GM19043 (cell line): ENCODE measurements around the gene GPR3.
"Not testable (repeated sequence)": the region's sequence is repeated elsewhere in the genome, so short reads cannot be mapped to it uniquely, and the experiment has no call there.

ENCODE experiments used
- ATAC-seq: cut with Tn5 transposase; IDR thresholded peaks from one replicate; pipeline ENCODE4 v1.9.1; 2021; ENCODE audit warnings: low read depth; ENCODE audit not compliant: unreplicated experiment

GPR3 gene

DNA sequence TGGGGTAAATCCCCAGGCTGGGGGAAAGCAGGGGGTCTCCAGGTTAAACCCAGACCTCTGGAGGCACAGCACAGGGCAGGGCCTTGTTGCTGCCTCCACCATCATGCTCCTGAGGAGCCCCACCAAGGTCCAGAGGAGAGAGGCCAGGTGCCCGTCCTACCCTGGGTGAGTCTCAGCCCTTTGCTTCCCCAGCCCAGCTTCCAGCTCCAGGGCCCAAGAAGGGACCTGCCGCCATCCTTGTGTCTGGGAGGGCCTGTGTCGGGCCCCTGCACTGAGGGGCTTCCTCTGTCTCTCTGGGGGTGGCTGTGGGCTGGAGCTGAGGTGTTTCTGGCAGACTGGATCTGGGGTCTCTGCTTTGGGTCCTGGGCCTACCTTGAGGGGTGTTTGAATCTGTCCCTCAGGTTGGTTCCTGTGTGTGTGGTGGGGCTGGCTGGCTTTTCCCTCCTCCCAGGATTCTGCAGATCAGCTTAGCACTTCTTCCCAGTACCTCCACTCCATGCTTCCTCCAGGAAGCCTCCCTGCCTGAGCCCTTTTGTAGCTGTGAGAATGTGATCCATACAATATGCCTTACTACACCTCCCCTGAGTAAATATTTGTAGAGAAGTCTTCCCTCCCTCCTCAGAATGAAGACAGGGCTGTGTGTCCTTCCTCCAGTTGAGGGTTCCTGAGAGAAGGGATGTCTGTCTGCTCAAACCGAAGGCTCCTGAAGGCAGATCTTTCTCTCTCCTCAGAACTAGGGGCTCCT, 6.2 kb downstream of the GPR3 start:
- ATAC-seq = no peak

DNA sequence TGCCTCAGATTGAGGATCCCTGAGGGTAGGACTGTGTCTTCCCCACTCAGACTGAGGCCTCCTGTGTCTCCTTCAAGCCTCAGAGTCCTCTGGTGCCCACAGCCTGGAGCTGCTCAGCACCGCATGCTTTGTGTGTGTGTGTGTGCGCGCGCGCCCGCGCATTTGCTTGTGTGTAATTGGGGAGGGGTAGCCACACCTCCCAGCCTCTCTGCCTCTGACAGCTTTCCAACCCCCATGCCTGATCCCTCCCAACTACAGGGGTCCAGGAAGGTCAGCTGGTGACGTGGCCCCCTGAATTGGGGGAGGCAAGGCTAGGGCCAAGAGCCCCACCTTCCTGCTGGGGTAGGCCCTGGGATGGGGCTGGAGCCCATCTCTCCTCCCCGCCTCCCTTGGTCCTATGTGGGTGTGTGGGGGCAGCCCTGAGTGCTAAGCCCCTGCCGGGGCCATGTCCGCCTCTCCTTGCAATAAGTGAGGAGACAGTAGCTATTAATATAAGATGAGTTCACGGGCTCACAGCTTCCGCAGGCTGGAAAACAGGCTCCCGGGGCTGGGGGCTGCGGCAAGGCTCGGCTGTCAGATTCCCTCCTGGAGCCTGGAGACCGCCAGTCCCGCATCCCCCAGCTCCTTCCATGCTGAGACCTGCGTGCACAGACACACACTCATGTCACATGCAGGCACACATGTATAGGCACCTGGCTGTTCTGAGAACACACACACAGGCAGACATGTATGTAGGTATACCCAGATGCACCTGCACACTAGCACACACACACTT, 7.0 kb downstream of the GPR3 start:
- ATAC-seq = no peak

DNA sequence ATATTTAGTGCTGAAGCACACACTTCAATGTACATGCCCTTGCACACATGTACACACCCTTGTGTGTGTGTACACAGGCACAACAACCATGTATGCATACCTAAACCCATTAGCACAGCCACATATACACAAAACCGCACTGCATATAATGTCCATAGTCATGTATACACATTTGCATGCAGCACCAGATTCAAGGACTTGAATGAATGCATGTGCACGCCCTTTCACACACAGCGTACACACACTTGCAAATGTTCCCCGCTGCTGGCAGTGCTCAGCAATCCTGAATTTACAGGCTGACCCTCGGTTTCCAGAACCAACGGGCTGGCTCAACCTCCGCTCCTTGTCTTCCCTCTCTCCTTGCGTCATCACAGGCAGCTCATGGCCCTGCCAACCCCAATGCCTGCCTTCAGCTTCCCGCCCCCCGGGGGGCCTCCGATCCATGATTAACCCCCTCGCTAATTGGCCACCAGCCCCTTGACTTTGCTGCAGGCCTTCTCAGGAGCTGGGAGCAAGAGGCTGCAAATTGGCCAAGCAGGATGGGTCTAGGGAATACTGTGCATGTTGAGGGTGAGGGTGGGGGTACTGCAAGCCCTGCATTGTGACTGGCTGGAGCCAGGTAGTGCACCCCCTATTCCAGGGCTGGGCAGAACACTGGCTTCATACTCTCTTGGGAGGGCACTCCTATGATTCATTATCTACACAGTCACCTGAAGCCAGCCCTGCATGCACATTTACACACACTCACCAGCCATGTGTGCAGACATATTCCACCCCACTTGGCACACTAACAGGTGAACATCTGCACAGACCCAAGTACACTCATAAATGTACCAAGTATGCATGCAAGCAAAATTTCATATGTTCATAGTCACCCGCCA, 7.9 kb downstream of the GPR3 start:
- no peak for ATAC-seq

DNA sequence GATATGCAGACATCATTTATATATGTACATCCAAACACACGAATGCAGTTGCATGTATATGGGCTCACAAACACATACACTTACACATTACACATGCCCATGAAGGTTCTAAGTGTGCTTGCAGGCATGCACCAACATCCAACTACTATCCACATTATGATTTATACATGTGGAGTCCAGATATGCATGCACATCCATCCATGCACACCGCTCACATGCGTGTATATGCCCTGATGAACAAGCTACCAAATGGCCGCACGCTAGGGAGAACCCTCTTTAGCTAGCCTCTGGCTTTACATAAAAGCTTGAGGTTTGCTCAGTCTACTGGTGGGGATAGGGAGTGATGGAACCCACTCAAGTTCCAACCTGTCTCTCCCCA, 8.5 kb downstream of the GPR3 start:
- no peak for ATAC-seq

DNA sequence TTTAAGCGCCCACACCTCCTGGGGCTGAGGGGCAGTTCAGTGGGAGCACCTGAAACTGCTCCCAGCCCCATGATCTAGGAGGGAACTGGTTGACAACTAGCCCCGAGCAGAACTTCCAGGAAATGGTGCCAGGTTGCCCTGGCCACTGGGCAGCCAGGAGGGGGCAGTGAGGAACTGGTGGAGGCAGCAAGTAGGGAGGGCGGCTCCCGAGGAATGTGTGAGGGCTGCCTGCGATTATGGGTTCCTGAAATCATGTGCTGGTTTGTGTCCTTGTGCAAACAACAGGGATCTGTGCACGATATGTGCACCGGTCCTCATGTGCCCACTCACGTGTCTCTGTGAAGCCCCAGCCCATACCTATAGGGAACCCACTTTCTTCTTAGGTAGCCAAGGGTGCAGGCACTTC, 9.9 kb downstream of the GPR3 start:
- no peak for ATAC-seq

DNA sequence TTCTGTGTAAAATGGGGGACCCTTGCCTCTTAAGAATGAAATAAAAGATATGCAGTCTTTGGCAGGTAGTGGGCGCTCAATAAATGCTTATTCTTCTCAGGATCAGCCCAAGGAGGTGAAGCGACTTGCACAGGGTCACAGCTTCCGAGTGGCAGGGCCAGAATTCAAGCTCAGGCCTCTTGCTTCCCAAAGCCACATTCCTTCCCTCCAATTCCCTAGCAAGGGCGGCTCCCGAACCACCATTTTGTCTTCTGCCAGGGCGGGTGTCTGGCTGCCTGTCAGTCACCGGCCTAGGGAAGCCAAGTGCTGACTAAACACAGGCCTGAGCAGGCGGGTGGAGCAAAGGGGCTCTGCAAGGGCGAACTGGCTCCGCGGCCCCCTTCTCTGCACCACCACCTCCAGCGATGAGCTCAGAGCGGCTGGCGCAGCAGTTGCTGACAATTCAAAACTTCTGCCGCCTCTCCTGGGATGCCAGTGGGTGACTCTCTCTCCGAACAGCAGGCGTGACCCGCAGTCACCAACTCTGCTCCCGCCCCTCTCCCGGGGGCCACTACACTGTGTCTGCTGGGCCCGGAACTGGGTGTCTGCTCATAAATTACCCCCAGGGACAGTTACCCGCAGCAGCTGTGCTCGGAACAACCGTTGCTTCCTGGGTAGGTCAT, 10.8 kb downstream of the GPR3 start:
- no peak for ATAC-seq

DNA sequence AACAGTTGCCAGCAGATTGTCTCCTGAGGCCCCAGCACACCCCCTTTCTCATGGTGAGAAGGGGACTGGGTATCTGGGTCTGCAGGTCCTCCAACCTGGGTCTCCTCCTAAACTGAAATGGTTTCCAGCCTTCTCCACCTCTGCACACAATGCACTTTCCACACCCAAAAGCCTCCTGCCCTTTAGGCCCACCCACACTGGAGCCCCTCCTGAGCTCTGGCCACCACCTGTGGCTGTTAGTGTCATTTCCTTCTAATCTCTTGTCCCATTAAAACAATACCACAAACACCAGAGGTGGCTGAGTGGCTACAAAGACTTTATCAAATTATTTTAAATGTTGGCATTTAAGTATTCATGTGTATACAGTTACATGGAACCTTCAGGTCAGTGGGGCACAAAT, 11.5 kb downstream of the GPR3 start:
- ATAC-seq = no peak

DNA sequence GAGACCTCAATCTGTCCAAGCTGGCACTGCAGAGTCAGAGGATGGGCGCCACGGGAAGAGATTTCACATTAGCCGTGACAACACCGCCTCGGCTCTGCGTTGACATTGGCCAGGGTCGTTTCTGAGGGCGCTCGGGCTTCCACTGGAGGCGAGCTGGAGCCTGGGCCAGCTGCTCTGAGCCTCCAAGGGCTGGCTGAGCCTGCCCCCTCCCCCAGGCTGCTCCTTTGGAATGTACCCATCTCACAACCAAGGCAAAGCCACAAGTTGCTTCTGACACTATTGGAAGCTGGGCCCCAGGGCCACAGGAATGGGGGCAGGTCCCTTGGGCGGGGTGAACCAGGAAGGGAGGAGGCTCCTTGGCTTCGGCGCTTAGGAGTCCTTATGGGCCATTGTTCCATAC, 12.7 kb downstream of the GPR3 start:
- no peak for ATAC-seq

DNA sequence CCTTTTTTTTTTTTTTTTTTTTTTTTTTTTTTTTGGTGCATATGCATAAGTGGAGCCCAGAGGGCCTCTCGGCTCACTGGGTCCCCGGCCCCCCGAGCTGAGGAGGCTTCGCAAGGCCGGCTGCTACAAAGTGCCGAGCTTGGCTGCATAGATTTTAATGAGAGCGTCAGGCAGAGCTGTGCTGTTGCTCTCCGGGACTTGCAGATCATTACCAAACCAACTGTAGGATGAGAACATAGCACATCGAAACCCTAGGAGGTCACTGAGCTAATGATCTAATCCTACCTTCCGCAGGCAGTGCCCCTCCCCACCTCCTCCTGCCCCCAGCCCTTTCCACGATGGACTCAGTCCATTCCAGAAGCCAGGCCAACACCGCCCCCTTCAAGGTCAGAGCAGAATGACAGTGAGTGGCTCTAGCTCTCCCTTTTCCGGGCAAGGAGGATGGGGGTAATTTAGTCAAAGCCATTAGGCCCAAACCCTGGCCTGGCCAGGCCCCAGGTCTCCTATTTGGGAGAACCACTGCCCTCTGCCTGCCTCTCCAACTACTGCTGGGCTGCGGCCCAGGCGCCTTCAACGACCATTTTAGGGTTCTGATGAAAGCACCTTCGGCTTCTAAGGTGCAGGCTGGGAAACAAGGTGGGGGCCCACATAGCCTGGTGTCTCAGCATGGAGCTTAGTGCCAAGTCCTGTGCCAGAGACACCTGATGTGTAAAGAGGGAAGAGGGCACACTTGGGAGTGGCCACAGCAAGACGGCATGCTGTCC, 13.4 kb downstream of the GPR3 start:
- not testable (repeated sequence) for ATAC-seq

DNA sequence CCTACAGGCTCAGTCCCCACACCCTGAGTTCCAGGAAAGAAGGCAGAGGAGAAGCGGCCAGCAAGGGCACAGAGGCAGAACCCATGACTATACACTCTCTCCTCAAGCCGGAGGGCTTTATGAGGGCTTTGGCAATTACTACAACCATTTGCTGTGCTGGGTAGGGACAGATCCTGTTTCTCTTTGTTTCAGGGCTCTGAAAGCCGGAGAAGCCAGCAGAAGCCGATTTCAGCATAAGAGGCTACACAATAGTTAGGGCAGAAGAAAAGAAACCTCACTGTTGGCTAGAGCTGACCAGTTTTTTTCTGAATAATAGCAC, 13.9 kb downstream of the GPR3 start:
- ATAC-seq = no peak

DNA sequence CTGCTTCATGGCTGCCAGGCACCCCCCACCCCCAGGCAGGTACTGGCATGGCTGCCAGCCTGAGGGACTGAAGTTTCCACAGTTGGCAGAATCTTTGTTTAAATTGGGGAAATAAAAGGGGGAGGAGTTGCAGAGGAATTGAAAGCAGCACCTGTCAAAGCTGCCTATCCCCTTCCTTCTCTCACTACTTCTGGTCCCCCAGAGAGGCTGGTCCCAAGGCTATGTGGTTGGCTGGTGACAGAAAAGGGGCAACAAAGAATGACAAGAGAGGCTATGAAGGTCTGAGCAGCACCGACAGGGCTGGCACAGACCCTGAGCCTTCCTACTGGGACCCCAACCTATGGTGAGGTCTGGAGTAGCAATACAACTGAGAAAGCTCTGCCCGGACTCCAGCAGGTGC, 14.4 kb downstream of the GPR3 start:
- not testable (repeated sequence) for ATAC-seq

DNA sequence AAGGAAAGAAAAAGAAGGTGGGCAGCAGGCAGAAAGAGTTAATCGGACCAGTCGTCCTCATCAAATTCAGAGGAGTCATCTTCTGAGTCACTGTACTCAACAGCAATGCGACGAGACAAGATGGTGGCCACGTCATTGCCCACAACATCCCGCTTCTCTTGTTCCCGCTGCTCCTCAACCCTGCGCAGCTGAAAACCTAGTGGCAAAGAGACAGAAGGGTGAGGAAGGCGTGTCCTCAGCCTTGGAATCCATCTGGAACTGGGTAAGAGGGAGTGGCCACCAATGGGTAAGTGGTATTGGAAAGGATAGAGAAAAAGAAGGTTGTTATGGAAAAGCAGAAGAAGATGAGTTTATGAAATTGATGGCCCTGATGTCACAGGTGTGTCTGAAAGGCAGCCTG, 15.7 kb downstream of the GPR3 start:
- ATAC-seq = no peak

DNA sequence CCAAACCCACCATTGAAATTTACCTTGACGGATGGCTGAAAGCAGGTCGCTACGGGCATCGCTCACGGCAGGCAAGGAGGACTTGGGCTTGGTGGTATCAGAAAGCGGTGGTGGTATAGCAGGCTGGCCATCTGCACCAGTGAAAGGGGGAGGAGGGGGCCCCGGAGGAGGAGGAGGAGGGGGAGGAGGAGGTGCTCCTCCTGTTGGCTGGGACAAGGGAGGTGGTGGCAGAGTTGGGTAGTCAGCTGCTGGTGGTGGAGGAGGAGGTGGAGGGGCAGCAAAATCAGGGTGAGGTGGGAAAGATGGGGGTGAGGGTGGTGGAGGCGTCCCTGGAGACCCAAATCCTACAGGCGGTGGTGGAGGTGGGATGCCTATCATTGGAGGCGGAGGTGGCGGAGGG, 17.2 kb downstream of the GPR3 start:
- no peak for ATAC-seq

DNA sequence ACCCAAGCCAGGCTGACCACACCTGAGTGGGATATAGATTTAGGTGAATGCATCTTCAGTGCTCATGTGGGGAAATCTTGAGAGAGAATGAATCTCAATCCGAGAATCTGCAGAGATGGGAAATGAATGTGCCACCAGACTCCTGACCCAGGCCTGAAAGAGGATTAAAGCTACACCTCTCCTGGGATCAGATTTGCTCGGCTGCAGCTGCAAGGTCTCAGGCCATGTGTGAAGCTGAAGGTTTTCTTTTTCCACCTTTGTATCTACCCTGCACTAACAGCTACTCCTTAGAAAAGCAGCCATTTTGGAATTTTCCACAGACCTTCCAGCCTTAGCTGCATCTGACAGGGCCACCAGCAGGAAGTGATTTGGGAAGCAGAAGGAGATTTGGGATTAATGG, 18.3 kb downstream of the GPR3 start:
- no peak for ATAC-seq

DNA sequence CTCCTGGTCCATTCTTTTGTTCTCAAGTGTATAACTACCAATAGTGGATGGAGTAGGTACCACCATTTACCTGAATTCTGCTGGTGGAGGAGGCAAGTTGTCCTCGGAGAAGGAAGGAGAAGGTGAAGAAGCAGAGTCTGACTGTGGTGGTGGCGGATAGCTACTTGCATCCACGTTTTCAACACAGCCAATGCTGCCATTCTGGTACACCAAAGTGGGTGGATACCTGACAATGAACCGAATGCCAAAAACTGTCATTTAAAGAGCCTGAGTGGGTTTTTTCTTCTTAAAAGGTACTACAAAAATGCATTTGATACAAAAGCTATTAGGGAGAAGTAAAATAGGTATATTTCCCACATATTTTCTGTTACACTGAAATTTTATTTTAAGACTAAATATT, 20.1 kb downstream of the GPR3 start:
- ATAC-seq = no peak

DNA sequence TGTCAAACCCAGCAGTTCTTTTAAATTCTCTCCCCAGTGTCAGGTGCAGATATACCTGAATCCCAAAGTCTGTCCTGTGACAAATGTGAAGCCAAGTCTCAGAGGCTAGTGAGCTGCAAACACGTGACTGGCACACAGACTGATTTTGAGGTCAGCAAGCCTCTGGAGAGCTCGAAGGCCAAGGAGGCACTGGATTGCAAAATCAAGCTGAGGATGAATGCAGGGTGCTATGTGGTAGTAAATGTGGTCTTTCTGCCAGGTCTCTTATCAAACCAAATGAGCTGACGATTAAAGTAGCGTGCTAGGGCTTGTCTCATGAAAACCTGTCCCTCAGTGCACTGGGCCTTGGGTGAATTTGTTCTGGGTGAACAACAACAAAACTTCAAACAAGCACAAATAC, 20.6 kb downstream of the GPR3 start:
- ATAC-seq = no peak

DNA sequence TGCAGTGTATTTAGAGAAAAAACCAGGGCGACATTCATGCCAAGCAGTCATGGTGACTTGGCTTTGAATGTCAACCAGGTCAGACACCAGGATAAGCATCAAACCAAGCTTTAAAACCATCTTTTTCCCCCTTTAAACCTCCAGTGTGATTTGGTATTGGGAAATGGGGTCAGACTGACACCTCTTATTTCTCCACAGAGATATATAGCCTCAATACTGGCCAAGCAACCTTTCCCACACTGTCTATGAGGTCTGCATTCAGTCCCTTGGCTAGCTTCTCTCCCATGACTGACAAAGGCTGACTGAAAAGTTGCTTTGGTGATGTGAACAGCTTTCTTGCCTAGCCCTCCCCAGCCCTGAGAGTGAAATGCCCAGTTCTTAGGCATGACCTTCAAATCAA, 21.7 kb downstream of the GPR3 start:
- ATAC-seq = no peak

DNA sequence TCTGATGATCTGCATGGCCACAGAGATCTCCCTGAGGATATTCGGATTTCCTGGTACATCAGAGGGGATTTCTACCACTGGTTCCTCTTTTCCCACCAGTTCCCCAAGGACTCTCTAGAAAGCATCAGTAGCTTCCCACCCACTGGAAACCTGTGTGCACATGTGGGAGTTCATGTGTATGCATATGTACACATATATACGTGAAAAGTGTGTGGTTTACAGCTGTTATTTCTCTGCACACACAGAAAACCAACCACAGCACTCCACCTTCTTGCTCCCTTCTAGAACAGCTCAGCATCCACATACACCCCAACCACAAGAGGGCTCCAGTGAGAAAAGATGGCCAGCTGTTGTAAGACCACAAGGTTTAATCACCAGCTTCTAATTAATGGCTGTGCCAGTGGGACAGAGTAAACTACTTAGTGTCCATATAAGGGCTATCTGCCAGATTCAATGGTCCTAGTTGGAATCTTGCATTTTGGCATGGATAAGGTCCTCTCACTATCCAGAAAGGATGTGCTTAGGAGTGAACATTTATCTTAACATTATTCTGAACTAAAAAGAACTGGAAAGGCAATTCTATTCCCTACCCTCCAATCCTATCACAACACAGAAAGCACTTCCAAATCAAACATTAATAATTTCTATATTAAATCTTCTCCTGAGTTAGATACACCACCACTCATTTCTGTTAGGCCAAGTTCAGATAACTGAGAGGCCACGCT, 24.1 kb downstream of the GPR3 start:
- no peak for ATAC-seq

DNA sequence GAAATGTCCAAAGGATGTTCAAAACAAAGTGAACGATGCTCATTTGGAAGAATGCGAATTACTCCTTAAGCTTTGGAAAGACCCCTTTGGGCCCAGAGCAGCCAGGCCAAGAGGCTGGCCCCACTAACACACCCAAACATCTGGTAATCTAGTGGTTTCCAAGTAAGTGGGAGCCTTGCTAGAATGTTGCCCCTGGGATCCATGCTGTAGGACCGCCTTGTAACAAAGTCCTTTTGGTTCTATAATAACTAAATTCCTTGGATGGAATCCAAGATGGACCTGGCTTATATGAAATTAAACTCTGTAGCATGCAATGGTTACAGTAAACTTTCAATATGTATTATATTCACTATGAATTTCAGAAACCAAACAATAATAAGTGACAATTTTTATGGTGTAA, 25.3 kb downstream of the GPR3 start:
- ATAC-seq = no peak
